H7 (cell line): ENCODE results near the gene ADD3. TPM values are rescaled to one million over a fixed set of nuclear protein-coding genes. Genes with fewer than 3 reads are reported as not detected.
"Not testable (repeated sequence)": the region's sequence is repeated elsewhere in the genome, so short reads cannot be mapped to it uniquely, and the experiment has no call there.

Experiments used
- DNase-seq: peaks from one replicate; pipeline ENCODE4 v3.0.0; 2012
- H3K27me3 ChIP-seq: 2 replicates; pipeline ENCODE4 v1.6.0; 2011; ENCODE audit warnings: mild to moderate bottlenecking, low read length; ENCODE audit not compliant: control insufficient read depth, insufficient read depth
- H3K36me3 ChIP-seq: replicated peaks from 2 replicates; pipeline ENCODE4 v1.5.1; 2011; ENCODE audit warnings: low read length; ENCODE audit not compliant: control insufficient read depth, insufficient read depth
- H3K4me3 ChIP-seq: 2 replicates; pipeline ENCODE4 v1.5.1; 2011; ENCODE audit warnings: low read depth, mild to moderate bottlenecking, control low read depth, low read length, moderate library complexity; ENCODE audit not compliant: insufficient read depth
- total RNA-seq: library from RNA; depleted of rRNA; stranded (reverse); fragments of >200 nt; shearing (Covaris generic); gene quantifications from 2 replicates; pipeline ENCODE4 v1.2.3, GENCODE V29; 2014

ADD3 gene
- total RNA-seq, 1 experiment from 2014 or later: 82.4 TPM

DNA sequence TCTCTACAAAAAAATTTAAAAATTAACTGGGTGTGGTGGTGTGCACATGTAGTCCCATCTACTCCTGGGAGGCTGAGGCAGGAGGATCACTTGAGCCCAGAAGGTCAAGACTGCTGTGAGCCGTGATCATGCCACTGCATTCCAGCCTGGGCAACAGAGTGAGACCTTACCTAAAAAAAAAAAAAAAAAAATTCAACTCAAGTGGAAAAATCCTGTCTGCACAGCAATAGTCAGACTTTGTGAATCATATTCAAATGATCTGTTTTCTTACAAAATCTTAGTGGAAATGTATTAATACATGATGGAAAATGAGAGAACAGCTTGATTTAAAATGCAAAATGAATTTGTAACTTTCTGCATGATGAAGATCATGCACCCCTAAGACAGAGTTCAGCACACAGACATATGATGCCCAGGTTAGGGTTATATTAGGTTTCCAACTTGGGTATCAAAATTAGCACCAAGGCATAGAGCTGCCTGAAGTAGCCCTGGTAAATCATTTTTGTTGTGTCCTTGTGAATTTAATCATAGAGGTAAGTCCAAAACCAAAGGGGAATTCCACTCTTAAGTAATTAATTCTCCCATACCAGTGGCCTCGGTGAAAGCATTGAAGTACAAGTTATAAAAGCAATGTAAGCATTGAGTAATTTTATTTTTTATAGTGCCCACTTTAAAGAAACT is 93.8 kb downstream of the ADD3 start:
- DNase-seq: no peak
- Histone ChIP-seq H3K27me3 (no peaks in the 10 kb centered on the region), H3K4me3 (no peak overlapping the region), H3K36me3 (peaks cover 3% of the 10 kb centered on the region; the same call in 1 of the 2 replicates)

DNA sequence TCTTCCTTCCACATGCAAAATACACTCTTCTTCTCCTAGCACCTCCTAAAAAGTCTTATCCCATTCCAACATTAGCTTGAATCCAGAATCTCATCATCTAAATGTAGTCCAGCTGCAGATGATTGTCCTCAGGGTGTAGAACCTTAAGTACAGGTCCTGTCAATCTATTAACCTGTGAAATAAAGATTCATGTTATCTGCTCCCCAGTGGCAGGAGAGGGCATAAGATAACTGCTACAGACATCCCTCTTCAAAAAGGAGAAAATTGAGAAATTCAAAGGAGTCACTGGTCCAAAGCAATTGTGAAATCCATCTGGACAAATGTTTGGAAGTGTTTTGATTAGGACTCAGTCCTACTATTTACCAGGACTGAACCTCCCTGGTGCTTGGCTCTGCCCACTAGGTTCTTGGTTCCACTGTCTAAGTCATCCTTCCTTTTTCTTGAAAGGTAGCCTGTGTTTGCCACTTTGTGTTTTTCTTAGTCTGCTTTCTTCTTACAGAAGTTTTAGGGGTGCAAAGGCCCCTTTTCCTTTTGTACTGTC is 96.2 kb downstream of the ADD3 start:
- Histone ChIP-seq H3K27me3 (no peaks in the 10 kb centered on the region), H3K36me3 (peaks cover 3% of the 10 kb centered on the region; the same call in 1 of the 2 replicates), H3K4me3 (no peak overlapping the region)
- no peak for DNase-seq

- no peak for DNase-seq
- H3K4me3 ChIP-seq: no peak overlapping the region
- H3K27me3 ChIP-seq: no peaks in the 10 kb centered on the region
- 0 out of 2 replicates have a peak, but pooled peaks cover 2% of the 10 kb centered on the region for H3K36me3 ChIP-seq
Measured at GRCh38 chr10:110105873-110106272, 98.1 kb downstream of the ADD3 start.

DNA sequence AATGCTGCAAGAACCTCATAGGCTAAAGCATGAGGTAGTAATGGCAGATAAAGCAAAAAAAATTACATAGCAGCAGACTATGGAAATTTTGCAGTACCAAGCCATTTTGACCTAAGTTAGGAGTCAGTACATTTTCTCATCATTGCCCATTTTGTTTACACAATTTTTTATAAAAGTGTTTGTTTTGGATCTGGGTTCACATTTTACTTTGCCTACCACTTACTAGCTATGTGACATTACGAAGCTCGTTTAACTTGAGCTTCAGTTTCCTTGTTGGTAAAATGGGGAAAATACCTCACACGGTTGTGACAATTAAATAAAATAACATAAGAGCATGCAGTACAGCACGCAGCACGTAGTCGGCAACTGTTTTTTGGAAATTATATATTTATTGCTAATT is 99.6 kb downstream of the ADD3 start:
- Histone ChIP-seq H3K27me3 (no peaks in the 10 kb centered on the region), H3K4me3 (no peak overlapping the region), H3K36me3 (peaks cover 2% of the 10 kb centered on the region; the same call in 1 of the 2 replicates)
- DNase-seq: no peak

- H3K36me3 ChIP-seq: peaks cover 2% of the 10 kb centered on the region
- DNase-seq: no peak
- no peak overlapping the region for H3K4me3 ChIP-seq
- H3K27me3 ChIP-seq: no peaks in the 10 kb centered on the region
Measured at GRCh38 chr10:110107887-110108286, 100.1 kb downstream of the ADD3 start.

- Histone ChIP-seq H3K4me3 (no peak overlapping the region), H3K36me3 (no peaks in the 10 kb centered on the region; the same call in none of the 2 replicates), H3K27me3 (no peaks in the 10 kb centered on the region)
- DNase-seq: no peak
Measured at GRCh38 chr10:110109511-110109910, 101.7 kb downstream of the ADD3 start.

GRCh38 chr10:110110338-110110737 is 102.6 kb downstream of the ADD3 start:
- no peak for DNase-seq
- Histone ChIP-seq H3K36me3 (peaks cover 2% of the 10 kb centered on the region), H3K27me3 (no peaks in the 10 kb centered on the region), H3K4me3 (no peak overlapping the region)

- Histone ChIP-seq H3K4me3 (no peak overlapping the region), H3K36me3 (peaks cover 7% of the 10 kb centered on the region), H3K27me3 (no peaks in the 10 kb centered on the region)
- no peak for DNase-seq
Measured at GRCh38 chr10:110113670-110114337, 106.0 kb downstream of the ADD3 start.

GRCh38 chr10:110114668-110115067 is 106.9 kb downstream of the ADD3 start:
- H3K27me3 ChIP-seq, DNase-seq, H3K4me3 ChIP-seq: not testable (repeated sequence)
- H3K36me3 ChIP-seq: peaks cover 10% of the 10 kb centered on the region

DNA sequence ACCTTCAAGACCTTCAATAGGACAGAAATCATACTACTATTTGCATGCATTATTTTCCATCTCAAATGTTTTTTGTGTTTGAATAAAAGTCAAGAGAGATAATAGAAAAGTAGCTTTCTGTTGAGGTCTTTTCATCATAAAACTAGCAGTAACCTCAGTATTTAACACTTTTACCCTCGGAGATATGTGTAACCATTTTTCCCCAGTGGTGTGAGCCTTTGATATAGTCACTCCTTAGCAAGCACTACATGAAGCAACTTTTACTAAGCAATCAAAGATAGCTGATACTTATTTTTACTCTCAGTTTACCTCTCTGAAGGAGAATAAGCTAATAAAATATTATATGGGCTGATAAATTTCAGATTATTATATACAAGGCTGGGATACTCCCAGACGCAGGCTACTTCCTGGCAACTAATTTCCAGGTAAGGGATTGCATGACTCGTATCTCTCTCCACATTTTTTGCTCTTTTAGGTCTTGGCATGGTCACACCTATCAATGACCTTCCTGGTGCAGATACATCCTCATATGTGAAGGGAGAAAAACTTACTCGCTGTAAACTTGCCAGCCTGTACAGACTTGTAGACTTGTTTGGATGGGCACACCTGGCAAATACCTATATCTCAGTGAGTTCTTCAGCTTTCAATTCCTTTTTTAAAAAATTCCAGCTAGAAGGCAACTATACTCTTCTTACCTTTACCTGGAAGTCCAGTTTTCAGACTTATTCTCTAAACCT is 108.2 kb downstream of the ADD3 start:
- Histone ChIP-seq H3K36me3 (peaks cover 10% of the 10 kb centered on the region), H3K4me3 (no peak overlapping the region), H3K27me3 (no peaks in the 10 kb centered on the region)
- DNase-seq: no peak

GRCh38 chr10:110118891-110119621 is 111.3 kb downstream of the ADD3 start:
- no peak overlapping the region for H3K4me3 ChIP-seq
- DNase-seq: no peak
- H3K36me3 ChIP-seq: peaks cover 12% of the 10 kb centered on the region
- H3K27me3 ChIP-seq: no peaks in the 10 kb centered on the region

DNA sequence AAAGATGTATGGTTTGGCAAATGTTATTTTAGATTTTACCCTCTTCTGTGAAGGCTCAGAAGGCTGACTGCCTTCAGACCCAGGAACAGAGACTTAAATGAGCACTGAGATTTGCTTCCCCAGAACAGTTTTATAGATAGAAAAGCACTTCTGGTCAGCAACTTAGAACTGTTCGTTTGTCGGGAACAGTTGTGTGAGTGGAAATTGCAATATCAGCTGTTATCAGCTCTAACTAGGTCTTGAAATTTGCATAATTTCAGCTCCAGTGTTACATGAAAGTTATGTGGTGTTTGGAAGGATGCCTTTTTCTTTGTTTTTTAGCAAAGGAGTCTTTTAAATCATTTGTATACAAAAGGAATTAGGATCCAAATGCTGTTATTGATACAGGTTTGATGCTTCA is 115.8 kb downstream of the ADD3 start:
- DNase-seq: no peak
- Histone ChIP-seq H3K4me3 (no peak overlapping the region), H3K36me3 (peaks cover 9% of the 10 kb centered on the region), H3K27me3 (no peaks in the 10 kb centered on the region)

DNA sequence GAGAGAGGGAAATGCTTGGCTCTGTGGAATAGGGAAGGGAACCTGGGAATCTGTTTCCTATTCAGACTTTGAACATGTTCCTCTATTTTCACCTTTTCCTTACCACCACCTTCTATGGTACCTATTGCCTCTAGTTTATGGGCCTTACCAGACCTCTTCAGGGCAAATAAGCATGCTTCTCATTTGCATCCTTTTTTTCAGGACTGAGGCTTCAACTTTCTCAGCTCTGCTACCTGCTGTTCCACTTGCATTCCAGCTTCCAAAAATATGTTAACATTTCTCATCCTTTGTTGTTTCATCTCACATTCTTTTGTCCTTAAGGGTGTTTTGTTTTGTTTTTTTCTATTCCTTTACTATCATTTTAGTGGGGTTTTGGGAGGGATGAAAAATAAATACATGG is 121.7 kb downstream of the ADD3 start:
- H3K4me3 ChIP-seq: no peak overlapping the region
- H3K36me3 ChIP-seq: peaks cover 7% of the 10 kb centered on the region
- no peaks in the 10 kb centered on the region for H3K27me3 ChIP-seq
- DNase-seq: no peak

GRCh38 chr10:110134917-110135316 is 127.1 kb downstream of the ADD3 start:
- Histone ChIP-seq H3K27me3 (no peaks in the 10 kb centered on the region), H3K36me3 (peaks cover 5% of the 10 kb centered on the region), H3K4me3 (no peak overlapping the region)
- DNase-seq: no peak
